Stimulated activated CD4-positive, alpha-beta T cell treated with anti-CD3 and anti-CD28 coated beads, TNF-alpha, amount 100 ng/mL, for 1 hour (primary cell): Measurements from ENCODE around the gene TCF12.

Source experiments
- DNase-seq, 3 donors: peaks; one replicate each; pipeline ENCODE4 v3.0.0-alpha.2; 2020; ENCODE audit warnings: low read depth in 3 of 3, low spot score in 1 of 3

TCF12 gene

DNA sequence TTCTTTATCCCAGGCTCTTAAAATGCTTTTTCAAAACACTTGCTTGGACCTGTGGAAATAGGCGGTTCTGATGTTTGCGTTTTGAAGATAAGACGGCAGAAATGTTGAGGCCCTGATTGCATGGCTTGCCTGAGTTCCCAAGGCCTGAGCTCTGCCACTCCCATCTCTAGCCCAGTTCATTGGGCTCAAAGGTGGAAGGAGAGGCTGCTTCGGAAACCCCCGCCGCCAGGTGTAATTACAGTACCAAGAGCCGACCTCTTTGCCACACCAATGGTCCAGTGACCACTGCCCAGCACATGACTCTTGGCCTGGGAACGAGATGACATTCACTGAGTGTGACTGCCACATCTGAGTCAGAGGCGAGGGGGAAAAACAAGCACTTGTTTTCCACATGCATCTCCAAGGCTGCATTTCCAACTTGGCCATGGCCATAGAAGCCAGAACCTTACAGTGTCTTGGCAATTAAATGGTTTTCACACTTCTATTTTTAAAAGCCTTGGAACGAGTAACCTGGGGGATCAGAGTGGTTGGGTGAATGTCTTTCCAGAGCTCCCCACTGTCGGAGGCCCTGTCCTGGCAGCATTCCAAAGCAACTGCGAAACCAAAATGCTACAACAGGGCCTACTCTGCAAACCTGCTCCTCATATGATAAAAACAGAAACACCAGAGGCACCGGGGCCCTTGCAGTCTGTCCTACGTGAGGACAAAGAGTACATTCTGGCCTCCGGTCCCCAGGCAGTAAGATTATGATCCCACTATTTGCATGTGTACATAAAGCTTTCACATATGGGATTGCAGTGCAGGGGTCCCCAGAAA, 394.1 kb downstream of the TCF12 start:
- DNase-seq, result no peak

- no peak for DNase-seq
Measured at GRCh38 chr15:57313134-57313483, 394.7 kb downstream of the TCF12 start.

- DNase-seq, result no peak
Measured at GRCh38 chr15:57314221-57314620, 395.8 kb downstream of the TCF12 start.

- no peak for DNase-seq
Measured at GRCh38 chr15:57316451-57316850, 398.0 kb downstream of the TCF12 start.

- no peak for DNase-seq
Measured at GRCh38 chr15:57319226-57319918, 400.9 kb downstream of the TCF12 start.

DNA sequence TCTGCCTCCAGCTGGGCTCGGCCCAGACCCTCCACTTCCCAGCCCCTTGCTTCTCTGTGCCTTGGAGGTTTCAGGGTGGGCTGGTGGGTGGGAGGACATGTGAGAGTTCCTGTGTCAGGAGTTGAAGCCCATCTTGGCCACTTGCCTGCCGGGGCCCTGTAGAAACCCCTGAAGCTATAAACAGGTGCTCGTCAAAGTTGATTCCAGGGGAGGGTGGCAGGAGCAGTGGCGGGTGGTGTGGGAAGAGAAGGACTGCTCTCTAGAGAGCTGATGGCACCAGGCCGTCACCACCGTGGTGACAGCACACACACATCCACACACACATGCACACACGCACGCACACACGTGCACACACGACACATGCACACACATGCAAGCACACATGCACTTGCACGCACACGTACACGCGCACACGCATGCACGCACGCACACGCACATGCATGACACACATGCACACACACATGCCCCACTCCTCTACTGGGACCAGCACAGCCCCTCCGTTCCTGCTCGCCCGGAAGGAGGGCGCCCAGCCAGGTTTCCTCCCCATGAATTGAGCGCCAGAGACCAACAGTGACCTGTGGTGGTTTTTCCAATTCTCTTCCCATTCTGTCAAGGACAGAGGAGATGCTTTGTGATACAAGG, 401.6 kb downstream of the TCF12 start:
- no peak for DNase-seq

GRCh38 chr15:57320631-57321220, 402.3 kb downstream of the TCF12 start:
- DNase-seq, result no peak

GRCh38 chr15:57321485-57321884, 403.0 kb downstream of the TCF12 start:
- DNase-seq, result no peak

DNA sequence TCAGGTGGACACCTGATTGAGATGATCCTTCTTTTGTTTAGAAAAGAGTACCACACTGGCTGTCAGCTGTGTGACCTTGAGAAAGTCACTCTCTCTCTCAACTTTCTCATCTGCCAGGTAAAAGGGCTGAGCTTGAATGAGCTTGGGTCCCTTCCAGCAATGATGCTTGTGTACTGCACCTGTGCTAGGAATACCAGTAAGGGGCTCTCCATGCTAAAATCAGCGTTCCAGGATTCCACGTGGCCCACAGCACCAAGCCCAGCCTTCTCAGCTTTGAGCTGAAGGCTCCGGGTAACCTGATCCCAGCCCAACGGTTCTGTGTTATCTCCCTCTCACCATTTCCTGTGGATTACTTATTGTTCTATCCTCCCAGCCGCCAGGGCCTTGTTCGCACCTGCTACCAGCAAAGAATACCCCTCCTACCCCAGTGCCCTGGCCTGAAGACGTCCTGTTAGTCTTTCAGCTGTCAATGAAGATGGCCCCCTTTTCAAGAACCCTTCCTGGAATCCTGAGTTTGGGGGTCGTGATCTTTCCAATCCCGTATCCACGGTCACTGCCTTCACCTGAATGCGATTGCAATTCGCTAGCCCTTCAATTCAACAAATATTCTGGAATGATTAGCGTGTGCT, 403.6 kb downstream of the TCF12 start:
- no peak for DNase-seq

DNA sequence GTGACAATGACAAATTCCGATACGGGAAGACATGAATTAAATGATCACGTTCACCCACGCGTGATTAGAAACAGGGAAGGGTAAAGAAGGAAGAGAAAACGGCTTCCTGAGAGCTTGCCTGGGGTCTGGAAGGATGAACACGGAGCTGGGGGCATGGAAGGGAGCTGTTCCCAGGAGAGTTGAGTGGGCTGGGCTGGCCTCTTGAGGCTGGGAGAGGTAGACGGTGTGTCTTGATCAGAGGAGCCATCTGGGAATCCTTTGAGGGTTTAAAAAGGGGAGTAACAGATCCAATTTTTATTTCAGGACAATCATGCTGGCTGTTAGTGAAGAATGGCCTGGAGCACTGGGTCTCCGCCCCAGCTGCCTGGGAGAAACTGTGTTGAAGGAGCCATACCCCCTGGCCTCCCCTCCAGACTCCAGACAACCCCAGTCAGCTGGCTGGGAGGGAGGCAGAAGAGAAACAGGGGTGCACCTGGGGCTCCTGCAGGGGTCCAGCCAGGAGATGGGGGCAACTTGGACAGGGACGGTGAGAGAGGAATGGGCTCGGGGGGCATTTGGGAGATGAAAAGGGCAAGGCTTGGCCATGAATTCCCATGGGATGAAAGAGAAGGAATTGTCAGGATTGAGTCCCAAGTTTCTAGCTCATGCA, 404.3 kb downstream of the TCF12 start:
- no peak for DNase-seq

- DNase-seq, result no peak
Measured at GRCh38 chr15:57323299-57323805, 404.9 kb downstream of the TCF12 start.

- no peak for DNase-seq
Measured at GRCh38 chr15:57323806-57324589, 405.6 kb downstream of the TCF12 start.

GRCh38 chr15:57324590-57324890, 406.1 kb downstream of the TCF12 start:
- DNase-seq, result no peak

- no peak for DNase-seq
Measured at GRCh38 chr15:57324944-57325679, 406.7 kb downstream of the TCF12 start.

DNA sequence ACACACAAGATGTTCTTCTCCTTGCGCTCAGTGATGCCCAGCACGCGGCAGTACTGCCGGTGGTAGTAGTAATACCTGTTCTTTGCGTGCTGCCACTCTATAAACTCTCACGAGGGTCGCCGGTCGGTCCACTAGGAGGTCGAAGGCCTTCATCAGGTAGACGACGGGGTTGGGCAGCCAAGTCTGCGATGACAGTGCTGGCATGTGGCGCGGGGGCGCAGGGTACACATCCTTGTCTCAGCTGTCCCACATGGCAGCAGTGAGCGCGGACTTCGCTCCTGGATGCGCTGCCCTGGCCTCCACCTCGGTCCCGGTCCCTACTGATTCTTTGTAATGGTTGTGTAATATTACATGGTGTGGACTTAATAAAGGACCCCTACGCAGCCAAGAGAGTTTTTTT, 407.8 kb downstream of the TCF12 start:
- no peak for DNase-seq

- DNase-seq, result no peak
Measured at GRCh38 chr15:57327985-57328471, 409.6 kb downstream of the TCF12 start.

DNA sequence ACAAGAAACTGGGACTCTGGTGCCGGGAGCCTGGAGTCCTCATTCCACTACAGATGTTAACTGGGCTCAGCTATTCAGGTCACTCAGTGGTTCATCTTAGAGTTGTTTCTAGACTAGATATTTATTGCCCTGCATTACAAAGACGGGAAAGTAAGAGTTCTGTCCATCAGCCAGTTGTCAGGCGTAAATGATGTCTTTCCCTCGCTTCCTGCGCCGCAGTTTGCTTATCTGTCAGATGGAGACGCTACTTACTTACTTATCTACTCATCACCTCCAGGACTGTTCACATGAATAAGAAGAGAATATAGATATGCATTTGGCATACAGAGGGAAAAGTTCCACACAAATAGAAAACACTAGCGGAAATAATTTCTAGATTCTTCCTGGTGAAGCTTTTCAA, 410.0 kb downstream of the TCF12 start:
- no peak for DNase-seq

DNA sequence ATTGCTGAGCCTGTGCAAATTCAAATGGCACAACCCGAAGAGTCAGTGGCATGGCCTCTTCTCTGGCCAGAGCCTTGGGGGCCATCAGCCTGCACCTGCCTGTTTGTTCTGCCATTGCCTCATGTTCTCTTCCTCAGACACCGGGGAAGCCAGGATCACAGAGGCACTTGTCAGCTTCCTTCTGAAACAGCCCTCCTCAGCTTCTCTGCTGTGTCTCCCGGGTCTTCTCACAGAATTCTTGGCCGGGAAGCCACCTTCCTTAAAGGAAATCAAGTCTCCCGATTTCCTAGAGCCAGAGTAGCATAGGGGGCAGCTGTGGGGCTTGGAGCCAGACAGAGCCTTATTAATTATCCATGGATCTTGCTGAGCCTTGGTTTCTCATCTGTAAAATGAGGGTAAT, 410.5 kb downstream of the TCF12 start:
- no peak for DNase-seq
